ENCODE results near the gene MID1.
A peak's percentile ranks its signal among the peaks of the same experiment; 100 is the strongest.

Gene MID1, protein sequence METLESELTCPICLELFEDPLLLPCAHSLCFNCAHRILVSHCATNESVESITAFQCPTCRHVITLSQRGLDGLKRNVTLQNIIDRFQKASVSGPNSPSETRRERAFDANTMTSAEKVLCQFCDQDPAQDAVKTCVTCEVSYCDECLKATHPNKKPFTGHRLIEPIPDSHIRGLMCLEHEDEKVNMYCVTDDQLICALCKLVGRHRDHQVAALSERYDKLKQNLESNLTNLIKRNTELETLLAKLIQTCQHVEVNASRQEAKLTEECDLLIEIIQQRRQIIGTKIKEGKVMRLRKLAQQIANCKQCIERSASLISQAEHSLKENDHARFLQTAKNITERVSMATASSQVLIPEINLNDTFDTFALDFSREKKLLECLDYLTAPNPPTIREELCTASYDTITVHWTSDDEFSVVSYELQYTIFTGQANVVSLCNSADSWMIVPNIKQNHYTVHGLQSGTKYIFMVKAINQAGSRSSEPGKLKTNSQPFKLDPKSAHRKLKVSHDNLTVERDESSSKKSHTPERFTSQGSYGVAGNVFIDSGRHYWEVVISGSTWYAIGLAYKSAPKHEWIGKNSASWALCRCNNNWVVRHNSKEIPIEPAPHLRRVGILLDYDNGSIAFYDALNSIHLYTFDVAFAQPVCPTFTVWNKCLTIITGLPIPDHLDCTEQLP

DNA sequence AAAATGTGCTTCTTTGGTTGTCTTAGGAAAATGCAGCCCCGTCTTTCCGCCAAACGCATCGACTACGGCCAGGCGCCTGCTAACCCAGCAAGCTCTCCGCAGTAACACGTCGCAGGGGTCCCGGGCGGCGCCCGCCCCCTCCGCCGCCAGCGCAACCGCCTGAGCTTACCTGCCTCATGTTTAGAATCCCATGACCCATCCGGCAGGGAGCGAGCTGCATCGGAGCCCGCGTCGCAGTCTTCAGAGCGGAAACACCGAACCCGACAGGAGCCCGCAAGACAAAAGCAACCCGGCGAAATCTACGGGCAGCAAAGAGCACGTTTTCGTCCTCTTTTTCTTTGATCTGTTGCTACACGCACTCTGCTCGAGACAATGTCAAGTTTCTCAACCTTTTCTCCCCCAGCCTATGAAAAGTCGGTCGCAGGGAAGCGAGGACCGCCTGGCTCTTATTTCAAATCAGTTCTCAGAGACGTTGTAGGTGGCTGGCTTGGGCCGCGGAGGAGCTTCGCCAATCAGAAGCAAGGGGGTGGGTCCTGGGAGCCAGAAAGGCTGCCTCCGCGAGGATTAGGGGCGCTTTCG is at the start of gene MID1:
TSS of gene MID1 (minus strand) at position 465 of the 579 bp plus-strand sequence. CDS start 53,038 bp downstream, outside the sequence.
- DNase-seq, result peak; percentile 24 to 38

DNA sequence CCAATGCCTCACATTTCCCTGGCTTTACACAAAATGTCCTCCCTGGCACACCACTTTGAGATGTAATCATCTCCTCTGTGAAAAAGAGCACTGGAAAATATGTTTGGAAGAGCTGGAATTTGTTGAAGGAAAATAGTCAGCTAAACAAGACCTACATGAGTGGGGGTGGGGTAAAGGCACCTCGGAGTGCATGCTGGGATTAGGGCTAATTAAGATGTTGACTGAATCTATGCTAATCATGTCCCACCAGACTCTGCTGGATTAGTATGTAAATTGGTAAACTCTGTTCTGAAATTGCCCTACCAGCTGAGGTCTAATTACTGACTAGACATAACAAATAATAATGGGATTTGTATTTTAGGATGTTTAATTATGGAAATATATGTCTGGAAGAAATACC is 46.8 kb upstream of the MID1 start:
- DNase-seq, result no peak

DNA sequence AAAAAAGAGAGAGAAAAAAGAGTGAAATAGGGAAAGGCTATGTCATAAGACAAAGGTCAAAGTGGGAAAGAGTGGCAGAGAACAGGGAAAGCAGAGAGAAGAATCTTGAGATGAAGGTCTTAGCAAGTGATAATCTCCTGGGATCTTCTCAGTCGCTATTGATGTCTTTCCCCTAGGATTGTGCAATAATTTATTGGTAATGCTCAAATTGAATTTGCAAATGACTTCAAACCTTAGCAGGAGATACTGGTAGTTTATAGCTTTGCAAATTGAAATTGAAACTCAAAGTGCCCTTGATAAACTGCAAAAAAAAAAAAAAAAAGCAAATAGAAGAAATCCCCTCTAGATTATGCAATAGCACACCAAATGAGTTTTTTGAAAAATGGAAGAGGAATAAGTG is 45.7 kb upstream of the MID1 start:
- DNase-seq, result no peak

DNA sequence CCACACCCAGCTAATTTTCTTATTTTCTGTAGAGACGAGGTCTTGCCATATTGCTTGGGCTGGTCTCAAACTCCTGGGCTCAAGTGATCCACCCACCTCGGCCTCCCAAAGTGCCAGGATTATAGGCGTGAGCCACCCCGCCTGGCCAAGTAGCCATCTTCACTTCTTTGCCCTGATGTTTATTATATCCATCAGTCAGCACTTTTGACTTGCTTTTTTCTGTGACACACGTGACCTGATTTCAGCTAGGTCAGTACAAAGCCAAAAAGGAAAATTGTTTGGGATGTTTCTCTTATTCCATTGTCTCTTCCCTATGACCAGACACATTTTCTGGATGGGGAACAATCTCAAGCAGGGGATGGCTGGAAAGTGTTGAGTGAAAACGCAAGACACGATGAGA is 45.3 kb upstream of the MID1 start:
- DNase-seq, result no peak

DNA sequence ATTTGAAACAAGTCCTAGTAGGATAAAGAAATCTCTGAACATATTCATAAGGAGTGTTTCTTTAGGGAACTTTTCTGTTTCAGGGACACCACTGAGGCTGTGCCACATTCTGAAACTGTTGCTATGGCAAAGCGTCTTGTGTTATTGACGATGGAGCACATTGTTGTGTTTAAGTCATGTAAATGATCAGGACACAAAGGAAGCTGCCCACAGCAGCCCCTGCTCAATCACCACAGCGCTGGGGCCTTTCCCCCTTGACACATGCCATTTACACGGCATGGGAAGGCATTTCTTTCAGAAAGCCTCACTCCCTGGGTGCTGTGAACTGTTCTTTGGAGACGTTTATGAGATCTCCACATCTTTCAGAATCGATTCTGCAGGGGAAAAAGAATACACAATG is 39.8 kb upstream of the MID1 start:
- no peak for DNase-seq

DNA sequence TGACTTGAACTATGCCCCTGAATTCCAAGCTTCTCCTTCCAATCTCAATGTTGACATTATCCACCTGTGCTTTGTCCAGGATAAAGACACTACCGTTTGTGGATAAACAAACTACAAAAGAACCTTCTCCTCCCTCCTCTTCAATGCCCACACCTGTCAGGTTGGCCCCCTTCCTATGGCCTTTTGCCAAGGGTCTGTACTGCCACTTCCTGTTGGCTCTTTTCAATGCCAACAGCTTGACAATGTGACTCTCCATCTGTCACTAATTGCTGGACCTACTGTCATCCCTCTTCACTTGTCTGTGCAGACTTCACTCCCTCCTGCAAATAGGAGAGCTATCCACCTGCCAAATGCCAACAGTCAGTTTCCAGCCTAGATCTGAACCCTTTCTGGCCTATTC is 35.8 kb upstream of the MID1 start:
- DNase-seq, result no peak

DNA sequence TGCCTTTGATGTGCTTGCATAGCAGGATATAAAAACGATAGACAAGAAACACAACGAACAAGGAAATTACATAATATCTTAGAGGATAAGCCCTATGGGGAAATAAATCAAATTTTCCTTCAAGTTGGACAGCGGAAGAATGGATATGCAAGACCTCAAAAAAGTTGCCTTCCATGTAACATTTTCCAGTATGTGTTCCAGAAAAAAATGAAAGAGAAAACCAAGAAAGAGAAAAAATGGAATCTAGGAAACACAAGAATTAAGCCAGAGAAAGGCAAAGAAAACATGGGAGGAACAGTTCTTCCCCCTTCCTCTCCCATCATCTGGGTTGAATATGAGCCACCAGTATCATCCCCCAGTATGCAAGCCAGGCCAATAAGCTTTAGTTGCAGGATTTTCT is 34.6 kb upstream of the MID1 start:
- DNase-seq, result no peak

DNA sequence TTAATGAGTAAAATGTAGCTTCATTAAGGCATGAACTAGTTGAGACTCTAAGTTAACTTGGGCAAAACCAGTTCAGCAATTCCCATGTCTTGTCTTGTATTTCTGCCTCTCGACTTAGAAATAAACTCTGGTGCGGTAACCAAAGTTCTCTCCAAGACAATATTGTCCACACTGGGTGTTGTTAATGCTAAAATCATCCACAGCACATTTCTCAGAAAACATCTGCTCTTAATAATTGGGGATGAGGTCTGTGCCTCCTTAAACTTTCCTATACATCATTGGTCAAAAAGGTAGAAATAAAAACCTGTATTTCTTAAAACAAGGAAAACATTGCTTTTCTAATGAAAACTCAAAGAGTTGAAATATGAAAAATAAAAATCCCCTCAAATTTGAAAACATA is 32.9 kb upstream of the MID1 start:
- no peak for DNase-seq

DNA sequence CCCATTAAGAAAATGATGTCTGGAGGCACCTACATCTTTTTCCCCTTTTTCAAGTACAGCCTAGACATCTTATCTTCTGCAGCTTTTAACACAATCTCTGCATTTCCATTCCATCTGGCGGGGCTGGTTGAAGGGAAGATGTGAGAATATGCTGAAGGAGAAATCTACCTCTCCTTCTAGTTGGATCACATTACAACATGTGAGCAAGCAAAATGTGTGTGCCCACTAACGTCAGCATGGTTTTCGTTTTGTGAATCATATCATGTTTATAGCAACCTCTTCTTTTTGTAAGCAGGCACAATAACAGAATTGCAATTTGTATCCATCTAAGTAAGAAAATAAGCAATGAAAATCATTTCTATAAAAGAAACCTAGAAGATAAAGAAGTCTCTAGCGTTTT is 28.9 kb upstream of the MID1 start:
- DNase-seq, result no peak

DNA sequence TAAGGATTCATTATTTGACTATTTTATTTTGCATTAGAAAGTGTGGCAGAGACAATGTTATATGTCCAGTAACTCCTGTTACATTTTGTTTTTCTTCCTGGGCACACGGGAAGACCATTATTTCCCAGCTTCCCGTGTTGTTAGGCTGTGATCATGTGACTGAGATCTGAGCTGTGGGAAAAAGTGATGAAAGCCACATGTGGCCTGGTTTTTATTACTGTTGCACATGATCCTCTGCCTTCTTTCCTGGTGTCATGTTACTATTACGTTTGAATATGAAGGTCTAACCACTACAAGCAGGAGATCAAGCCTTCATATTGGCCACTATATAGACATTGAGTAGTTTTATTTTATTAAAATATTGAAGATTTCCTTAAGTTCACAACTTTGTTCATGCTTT is 28.2 kb upstream of the MID1 start:
- DNase-seq, result no peak

DNA sequence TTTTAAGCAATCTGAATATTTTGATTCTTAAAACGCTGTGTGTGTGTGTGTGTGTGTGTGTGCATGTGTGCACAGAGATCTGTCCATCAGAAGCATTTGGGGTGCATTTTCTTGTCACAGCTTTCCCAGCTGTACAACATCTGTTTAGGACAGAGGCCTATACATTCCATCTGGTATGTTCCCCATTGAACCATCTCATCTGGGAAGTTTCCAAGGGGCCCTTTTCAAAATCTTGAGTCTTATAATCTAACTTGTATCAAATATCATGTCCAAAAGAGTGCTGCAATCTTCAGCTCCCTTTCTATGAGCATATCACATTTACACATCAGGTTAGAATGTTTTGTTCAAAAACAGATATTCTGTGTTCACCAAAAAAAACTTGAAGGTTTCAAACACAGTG is 16.5 kb upstream of the MID1 start:
- DNase-seq, result no peak

DNA sequence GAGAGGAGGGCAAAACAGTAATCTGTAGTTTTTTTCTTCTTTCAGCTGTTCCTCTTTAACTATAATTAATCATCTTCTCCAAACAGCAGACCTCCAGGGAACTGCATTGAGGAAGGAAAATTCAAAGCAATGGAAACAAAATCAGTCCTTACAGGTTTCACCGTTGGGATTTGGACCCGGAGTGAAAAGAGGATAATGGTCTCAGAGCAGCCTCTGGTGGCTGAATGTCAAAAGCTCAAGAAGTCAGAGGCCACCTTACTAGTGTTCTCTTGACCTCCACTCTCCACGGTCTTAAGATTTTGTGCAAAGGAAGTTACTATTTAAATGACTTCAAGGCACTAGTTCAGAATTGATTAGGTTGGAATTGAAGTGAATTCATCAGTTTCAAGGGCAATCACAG is 16.0 kb upstream of the MID1 start:
- peak in 1 of 2 experiments; percentile 3 for DNase-seq

DNA sequence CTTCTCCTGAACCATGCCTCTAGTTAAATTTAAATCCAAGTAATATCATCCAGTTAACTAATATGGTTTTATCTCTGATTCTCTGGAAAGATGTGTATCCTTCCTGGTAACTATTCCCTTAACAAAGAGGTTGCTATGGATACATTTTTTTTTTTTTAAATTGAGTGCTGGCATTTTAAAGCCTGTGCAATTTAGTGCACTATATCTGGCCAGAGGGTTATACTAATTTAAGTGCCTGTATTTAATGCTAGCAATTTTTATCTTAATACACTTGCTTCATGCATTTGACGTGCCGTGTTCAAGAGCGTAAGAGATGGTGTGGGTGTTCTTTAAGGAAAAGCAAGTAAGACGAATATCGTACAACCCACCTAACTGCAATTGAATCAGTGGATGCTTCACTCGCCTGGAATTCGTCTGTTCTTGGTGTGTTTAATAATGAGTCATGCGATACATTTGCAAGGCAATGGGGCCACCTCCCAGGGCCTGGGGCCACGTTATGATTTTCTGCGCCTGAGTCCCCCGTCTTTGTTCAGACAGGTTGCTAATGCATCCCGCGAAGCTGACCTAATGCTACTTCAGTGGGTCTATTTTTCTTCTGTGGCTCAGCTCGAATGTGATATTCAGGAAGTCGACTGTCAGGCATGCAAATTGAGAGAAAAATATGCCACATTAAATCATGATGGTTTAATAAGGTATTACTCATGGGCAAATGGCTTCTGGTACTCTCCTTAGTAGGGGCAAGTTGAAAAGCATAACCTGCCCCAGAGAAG is 14.2 kb upstream of the MID1 start:
- DNase-seq, result no peak

DNA sequence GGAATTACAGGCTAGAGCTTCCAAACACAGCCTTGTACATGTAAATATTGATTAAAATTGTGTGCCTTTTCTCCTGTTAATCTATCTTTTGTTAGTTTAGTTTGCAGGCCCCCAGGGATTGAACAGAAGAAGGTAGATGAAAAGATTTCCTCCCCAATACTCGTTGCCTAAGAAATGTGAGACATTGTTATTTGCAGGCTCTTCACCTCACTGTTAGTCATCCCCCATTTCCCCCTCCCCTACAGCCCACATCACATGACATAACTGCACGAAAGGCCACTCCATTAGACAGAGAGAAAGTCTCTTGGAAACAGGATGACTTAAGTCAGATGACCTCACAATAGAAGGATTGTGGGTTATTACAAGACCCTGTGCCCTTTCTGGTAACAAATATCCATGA is 13.3 kb upstream of the MID1 start:
- peak in 1 of 2 experiments; percentile 32 for DNase-seq

DNA sequence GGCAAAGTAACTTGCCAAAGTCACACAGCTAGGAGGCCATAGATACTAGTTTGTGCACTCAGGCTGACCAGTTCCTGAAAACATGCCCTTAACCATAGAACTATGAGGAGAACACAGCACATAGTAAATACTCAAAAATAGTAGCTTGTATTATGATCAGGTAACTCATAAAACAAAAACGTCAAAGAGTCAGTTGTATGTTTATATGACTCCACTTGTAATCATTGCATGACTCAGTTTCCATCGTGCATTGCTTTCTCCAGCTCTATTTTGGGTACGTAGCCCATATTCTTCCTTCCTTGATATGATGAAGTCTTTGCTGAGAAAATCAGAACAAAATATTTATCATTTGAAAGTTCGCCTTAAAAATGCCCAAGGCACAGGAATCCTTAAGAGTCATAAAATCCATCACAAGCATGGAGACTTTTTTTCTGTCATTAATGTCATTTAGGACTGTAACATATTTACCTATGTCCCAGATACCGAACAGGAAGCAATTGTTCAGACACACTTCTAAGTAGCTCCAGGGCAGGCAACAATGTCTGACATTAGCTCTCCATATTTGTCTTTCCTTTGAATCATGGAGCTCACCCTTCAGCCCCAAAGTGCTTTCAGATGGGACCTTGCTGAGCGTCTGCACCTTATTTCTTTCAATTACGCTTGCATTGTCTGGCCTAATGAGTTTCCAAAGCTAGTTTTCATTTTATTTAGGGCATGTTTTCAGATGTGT is 11.2 kb upstream of the MID1 start:
- DNase-seq, result no peak

DNA sequence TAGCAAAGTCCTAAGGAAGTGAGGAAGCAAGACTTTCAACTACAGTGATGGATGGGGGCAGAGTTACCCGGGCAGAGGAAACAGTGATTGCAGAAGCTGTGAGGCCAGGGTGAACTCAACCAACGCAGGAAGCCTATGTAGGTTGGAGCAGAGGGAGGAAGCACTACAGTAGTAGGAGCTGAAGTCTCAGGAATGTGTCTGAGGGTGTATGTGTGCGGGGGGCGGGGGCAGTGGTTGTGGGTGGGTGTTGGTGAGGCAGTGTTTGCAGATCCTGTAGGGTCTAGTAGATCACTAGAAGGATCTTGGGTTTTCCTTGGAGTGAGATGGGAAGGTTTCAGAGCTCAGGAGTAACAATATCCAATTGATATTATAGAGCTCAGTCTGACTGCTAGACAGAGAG is 9.9 kb upstream of the MID1 start:
- DNase-seq, result no peak

DNA sequence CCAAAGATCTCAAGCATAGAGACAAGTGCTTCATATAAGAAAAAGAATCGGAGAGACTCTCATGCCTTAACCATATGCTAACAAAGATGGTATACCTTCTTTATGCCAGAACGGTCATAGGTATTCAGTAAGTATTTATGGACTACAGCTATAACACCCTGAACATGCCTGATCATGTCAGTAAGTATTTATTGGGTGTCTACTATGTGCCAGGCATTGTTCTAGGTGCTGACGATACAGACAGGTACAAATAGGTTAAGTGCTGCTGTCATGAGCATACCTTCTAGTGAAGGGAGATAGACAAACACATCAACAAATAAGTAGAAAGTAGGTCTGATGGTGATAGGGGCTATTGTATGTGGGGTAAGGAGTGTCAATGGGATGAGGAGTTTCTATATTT is 9.5 kb upstream of the MID1 start:
- DNase-seq, result no peak

DNA sequence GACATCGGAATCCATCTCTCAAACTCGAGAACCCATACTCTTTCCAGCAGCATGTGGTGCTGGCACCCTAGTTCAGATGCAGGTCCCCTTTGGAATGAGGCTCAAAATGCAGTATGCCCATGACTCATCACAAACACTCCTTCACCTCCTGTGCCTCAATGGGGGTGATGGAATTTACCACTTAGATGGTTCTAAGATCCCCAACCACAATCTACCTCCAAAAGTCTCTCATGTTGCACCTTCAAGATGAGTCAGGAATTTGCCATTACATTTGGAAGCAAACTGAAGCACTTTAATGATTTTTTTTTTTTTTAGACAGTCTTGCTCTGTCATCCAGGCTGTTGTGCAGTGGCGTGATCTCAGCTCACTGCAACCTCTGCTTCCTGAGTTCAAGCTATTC is 8.5 kb upstream of the MID1 start:
- no peak for DNase-seq

DNA sequence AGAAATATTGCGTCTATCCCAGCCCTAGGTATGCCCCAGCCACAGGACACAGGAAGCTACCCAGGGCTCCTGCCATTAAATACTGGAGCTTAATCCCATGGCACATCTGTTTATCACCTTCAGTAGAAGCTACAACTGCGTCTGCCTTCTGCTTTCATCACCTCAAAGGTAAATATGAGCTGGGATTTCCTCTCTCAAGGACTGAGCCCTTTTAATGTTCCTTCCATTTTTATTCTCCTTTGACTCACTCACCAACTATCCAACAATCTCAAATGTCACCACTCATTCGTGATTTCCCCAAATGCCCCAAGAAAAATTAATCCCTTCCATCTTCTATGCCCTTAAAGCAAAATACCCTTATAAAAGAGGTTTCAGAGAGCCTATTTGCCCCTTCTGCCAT is 1.8 kb upstream of the MID1 start:
- DNase-seq, result no peak

DNA sequence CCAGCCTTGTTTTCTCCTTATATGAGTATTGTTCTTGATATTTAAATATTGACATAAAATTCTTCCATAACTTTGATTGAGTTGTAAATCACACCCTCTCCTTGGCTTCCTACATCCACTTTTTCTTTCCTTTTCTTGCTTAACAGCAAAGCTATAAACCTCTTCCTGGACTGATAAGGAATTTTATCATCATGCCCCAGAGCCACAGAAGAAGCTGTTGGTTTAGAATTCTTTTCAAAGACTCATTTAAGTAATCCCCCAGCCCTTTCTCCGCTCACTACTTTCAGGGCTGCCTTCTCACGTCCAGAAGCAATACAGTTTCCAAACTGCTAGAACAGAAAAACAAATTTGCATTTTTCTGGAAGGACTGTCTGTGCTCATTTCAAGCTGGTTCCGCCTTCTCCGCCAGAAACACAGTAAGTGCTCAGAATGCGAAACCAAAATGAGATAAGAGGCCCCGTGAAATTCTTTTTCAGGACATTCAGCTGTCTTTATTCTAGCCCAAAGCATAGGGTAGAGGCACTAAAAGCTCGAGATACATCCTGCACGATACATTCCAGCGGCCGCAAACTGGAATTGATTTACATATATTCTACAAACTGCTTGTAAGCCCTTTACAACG is 849 bp downstream of the MID1 start:
- no peak for DNase-seq

DNA sequence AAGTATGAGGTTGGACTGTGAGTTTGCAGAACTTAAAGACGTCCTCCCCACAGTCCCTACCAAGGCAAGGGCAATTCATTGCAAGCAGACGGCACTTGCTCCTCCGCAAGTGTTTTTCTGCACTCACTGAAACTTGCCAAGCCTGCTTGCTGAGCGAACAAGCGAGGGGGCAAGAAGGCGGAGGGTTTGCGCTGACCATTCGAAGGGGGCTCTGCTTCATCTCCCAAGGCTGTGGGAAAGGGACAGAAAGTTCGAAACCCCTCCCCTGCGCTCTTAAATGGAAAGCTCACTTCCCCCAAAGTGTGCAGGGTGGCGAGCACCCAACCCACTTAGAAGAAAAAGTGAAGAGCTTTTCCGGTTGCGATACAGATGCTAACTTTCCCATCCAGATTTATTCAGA is 1.4 kb downstream of the MID1 start:
- DNase-seq, result no peak

DNA sequence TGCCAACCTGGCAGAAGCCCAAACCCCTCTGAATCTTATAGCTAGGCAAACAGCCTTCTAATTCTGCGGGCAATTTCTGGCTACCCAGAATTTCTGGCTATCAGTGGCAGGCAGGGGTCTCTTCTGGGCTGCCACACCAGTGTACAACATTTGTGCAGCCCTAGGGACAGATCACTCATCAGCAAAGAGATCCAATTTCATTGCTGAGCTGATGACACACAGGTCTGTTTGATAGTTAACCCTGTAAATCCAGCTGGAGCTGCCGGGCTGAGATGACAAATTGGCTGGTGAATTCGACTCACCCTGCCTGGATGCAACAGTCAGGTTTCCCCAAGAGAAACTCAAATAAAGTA is 2.4 kb downstream of the MID1 start:
- no peak for DNase-seq

Measured in NCI-H187 (cell line).